ENCODE results near the gene ZRANB3.

ZRANB3 gene

DNA sequence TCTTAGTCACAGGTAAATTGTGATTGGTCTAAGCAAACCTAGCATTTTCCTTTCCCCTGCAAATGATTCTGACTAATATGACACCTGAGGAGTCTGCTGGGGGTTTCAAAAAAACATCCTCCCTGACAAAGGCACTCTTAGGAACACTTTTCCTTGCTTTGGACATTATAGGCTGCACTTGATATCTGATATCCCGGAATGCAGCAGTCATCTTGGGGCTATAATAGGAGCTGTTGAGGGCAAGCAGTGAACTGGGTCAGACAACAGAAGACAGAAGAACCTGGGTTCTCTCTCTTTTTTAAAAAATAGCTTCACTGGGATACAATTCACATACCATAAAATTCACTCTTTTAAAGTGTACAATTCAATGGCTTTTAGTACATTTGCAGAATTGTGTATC lies 249.6 kb downstream of the ZRANB3 start:
- Mint-ChIP-seq H3K36me3 (peaks cover 1 to 5% of the 10 kb centered on the region in 2 donors), H3K27me3 (no peaks in the 10 kb centered on the region), H3K4me1 (no peaks in the 10 kb centered on the region), H3K9me3 (peaks cover 3 to 6% of the 10 kb centered on the region in 2 donors), H3K27ac (no peak overlapping the region), H3K4me3 (no peak overlapping the region)
- ATAC-seq (replicated peaks), result no peak
- no peak for DNase-seq

DNA sequence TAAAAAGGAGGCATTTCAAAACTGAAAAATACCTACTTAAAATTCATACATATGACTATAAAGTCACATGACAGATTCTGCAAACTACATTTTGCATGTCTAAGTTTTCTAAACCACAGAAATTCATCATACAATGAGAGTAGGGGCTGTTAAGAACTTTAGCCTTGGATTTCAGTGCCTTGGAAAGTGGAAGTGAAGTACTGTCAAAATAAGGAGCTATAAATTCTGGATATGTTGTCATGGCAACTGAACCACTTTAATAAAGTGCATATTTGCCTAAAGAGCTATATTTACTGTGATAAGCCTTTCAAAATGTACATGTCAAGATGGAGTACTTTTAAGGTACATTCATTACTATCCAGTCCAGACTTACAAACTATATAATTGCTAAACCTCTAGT lies 251.8 kb downstream of the ZRANB3 start:
- no peaks in the 10 kb centered on the region for H3K27me3 Mint-ChIP-seq
- no peak overlapping the region for H3K27ac Mint-ChIP-seq
- no peak overlapping the region for H3K4me3 Mint-ChIP-seq
- H3K4me1 Mint-ChIP-seq, result no peaks in the 10 kb centered on the region
- H3K36me3 Mint-ChIP-seq, result peaks cover 4 to 13% of the 10 kb centered on the region in 2 donors
- no peak for DNase-seq
- no peak for ATAC-seq (replicated peaks)
- peaks cover 2 to 7% of the 10 kb centered on the region in 2 donors for H3K9me3 Mint-ChIP-seq

DNA sequence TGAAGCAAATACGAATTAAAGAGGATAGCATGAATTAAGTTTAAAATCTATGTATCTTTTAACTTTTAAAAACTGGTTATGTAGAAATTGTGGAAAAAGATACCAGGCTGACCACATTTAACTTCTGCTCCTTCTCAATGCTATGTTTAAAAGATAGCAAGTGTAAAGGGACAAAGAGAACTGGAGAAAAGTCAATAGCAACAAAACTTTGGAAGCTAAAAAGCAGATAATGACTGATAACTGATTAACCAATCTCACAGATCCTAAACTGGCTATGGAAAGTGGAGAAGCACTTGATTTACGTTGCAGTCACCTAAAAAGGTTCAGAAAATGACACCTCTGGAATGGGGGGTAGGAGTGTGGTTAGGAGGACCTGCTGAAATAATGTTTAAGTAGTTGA lies 254.5 kb downstream of the ZRANB3 start:
- Mint-ChIP-seq H3K27me3 (no peaks in the 10 kb centered on the region), H3K9me3 (peaks cover 2 to 7% of the 10 kb centered on the region in 2 donors), H3K36me3 (peaks cover 6 to 16% of the 10 kb centered on the region in 2 donors), H3K4me3 (no peak overlapping the region), H3K27ac (no peak overlapping the region), H3K4me1 (no peaks in the 10 kb centered on the region)
- ATAC-seq (replicated peaks) (no peak), DNase-seq (no peak)

DNA sequence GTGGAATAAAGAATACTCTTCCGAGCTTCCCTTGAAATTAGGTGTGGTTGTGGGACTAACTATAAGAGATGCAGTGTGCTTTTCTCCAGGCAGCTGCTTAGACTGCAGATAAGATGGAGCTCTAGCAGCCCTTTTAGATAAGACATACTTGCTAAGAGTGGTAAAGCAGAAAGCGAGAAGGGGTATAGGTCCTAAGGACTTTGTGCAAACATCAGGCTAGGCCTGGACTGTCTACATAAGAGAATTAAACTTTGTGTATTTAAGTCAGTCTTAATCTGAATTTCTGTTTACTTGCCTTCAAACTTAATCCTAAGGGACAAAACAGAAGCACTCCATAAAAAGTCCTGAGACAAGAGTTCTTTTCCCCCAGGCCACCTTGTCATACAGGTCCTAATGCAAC lies 260.0 kb downstream of the ZRANB3 start:
- ATAC-seq (replicated peaks) (no peak), DNase-seq (no peak)
- Mint-ChIP-seq H3K36me3 (peaks cover 7 to 19% of the 10 kb centered on the region in 2 donors), H3K27ac (no peak overlapping the region), H3K27me3 (no peaks in the 10 kb centered on the region), H3K4me1 (no peaks in the 10 kb centered on the region), H3K9me3 (peaks cover under 1 to 2% of the 10 kb centered on the region in 2 donors), H3K4me3 (no peak overlapping the region)

DNA sequence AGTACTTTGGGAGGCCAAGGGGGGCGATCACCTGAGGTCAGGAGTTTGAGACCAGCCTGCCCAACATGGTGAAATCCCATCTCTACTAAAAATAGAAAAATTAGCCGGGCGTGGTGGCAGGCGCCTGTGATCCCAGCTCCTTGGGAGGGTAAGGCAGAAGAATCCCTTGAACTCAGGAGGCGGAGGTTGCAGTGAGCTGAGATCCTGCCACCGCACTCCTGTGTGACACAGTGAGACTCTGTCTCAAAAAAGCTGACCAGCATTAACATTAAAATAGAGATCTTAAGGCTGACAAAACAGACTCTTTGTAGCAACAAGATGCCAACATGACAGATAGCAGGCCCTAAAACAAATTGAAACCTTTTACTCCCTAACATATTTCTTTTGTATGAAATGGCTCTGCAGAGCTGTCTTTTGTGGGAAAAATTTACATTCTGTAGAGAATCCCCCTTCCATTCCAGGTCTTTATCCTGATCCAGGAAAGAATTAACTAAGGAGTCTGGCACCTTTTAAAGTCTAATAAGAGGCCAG lies 265.0 kb downstream of the ZRANB3 start:
- Mint-ChIP-seq H3K4me1 (no peaks in the 10 kb centered on the region), H3K4me3 (no peak overlapping the region), H3K27ac (no peak overlapping the region), H3K36me3 (peaks cover 4 to 15% of the 10 kb centered on the region in 2 donors), H3K9me3 (peaks cover 0 to 2% of the 10 kb centered on the region in 2 donors), H3K27me3 (no peaks in the 10 kb centered on the region)
- no peak for ATAC-seq (replicated peaks)
- no peak for DNase-seq

DNA sequence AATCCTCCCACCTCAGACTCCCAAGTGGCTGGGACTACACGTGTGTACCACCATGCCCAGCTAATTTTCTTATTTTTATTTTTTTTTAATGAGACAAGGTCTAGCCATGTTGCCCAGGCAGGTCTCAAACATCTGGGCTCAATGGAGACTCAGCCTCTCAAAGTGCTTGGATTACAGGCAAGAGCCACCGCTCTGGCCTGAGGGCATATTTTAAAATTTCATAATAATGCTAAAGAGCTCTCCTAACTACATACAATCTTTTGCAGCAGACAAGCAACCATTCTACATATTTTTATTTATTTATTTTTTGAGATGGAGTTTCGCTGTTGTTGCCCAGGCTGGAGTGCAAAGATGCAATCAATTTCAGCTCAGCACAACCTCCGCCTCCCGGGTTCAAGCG lies 271.9 kb downstream of the ZRANB3 start:
- Mint-ChIP-seq H3K9me3 (peaks cover 5 to 11% of the 10 kb centered on the region in 2 donors), H3K27me3 (no peaks in the 10 kb centered on the region), H3K27ac (no peak overlapping the region), H3K36me3 (peaks cover 13 to 27% of the 10 kb centered on the region in 2 donors), H3K4me1 (peaks cover 9 to 18% of the 10 kb centered on the region in 2 donors), H3K4me3 (no peak overlapping the region)
- DNase-seq (no peak), ATAC-seq (replicated peaks) (no peak)

DNA sequence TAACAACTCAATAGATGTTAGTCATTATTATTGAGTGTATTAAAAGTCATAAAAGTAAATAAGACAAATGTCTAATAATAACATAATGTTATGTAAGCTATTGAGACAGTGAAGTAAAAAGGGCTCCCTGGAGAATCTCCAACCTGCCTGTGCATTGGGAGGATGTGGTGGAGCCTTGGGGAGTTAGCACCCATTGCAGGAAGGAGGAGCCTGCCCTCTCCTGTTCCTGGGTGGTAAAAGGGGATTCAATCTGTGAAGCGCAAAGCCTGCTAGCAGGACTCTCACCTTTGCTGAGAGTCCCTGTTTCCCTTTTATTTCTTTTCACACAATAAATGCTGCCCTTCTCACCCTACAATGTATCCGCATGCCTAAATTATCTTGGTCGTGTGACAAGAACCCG lies 272.8 kb downstream of the ZRANB3 start:
- no peak overlapping the region for H3K4me3 Mint-ChIP-seq
- H3K4me1 Mint-ChIP-seq, result peaks cover 9 to 18% of the 10 kb centered on the region in 2 donors
- no peak overlapping the region for H3K27ac Mint-ChIP-seq
- peaks cover 5 to 11% of the 10 kb centered on the region in 2 donors for H3K9me3 Mint-ChIP-seq
- H3K27me3 Mint-ChIP-seq, result no peaks in the 10 kb centered on the region
- no peak for DNase-seq
- ATAC-seq (replicated peaks), result no peak
- H3K36me3 Mint-ChIP-seq, result peaks cover 13 to 28% of the 10 kb centered on the region in 2 donors

DNA sequence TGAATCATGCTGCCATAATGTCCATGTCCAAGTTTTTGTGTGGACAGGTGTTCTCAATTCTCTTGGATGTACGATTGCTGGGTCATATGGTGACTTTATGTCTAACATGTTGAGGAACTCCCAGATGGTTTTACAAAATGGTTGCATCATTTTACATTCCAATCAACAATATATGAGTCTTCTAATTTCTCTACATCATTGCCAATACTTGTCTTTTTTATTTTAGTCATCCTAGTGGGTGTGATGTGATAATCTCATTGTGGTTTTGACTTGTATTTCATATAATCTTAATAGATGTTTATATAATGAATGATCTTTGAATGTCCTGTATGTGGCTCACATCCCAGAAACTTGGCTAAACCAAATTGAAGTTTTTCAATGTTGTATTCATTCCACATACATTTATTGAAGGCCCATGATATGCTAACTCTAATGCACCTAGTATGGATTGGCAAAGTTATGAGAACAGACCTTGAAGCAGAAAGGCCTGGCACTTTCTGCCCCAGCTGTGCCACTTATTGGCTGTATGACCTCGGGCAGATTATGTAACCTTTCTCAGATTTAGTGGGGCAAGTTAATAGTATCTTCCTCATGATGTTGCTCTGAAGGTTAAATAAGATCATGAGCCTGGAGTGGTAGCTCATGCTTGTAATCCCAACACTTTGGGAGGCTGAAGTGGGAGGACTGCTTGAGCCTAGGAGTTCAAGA lies 273.5 kb downstream of the ZRANB3 start:
- DNase-seq, result no peak
- Mint-ChIP-seq H3K9me3 (peaks cover 8 to 11% of the 10 kb centered on the region in 2 donors), H3K4me1 (peaks cover 9 to 18% of the 10 kb centered on the region in 2 donors), H3K27me3 (no peaks in the 10 kb centered on the region), H3K27ac (no peak overlapping the region), H3K4me3 (no peak overlapping the region), H3K36me3 (peaks cover 13 to 34% of the 10 kb centered on the region in 2 donors)
- ATAC-seq (replicated peaks), result no peak

DNA sequence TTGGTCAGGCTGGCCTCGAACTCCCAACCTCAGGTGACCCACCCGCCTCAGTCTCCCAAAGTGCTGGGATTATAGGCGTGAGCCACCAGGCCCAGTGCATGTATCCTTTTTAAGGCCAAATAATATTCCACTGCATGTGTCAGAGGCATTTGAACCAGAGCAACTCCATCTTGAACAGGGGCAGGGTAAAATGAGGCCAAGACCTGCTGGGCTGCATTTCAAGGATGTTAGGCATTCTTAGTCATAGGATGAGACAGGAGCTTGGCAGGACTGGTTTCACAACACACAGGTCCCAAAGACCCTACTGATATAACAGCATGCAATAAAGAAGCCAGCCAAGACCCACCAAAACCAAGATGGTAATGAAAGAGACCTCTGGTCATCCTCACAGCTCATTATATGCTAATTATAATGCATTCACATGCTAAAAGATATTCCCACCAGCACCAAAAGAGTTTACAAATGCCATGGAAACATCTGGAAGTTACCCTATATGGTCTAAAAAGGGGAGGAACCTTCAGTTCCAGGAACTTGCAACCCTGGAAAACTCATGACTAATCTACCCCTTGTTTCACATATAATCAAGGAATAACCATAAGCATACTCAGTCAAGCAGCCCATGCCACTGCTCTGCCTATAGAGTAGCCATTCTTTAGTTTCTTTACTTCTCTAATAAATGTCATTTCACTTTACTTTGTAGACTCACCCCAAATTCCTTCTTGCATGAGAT lies 274.3 kb downstream of the ZRANB3 start:
- Mint-ChIP-seq H3K27ac (no peak overlapping the region), H3K4me1 (peaks cover 9 to 18% of the 10 kb centered on the region in 2 donors), H3K9me3 (peaks cover 11 to 13% of the 10 kb centered on the region in 2 donors), H3K4me3 (no peak overlapping the region), H3K36me3 (peaks cover 13 to 39% of the 10 kb centered on the region in 2 donors), H3K27me3 (no peaks in the 10 kb centered on the region)
- ATAC-seq (replicated peaks), result no peak
- DNase-seq, result no peak

DNA sequence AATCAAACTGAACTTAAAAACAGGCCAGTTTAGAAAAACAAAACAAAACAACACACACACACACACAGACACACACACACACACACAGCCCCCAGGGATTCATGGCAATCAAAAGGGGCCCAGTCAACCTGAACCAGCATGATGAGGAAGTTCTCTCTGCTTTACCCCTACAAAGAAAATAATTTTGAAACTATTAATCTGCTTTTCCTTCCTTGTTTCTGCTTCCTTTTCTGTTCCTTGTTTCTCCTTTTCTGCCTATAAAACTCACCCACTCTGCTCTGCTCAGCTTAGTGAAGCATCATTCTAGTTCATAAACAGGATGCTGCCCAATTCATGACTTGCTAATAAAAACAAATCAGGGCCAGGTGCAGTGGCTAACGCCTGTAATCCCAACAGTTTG lies 275.8 kb downstream of the ZRANB3 start:
- H3K27me3 Mint-ChIP-seq, result no peaks in the 10 kb centered on the region
- H3K4me3 Mint-ChIP-seq, result no peak overlapping the region
- H3K9me3 Mint-ChIP-seq, result peaks cover 16 to 26% of the 10 kb centered on the region in 2 donors
- ATAC-seq (replicated peaks) (peak; percentile 95 to 96), DNase-seq (peak; percentile 11)
- peak overlapping the region; percentile 63 for H3K27ac Mint-ChIP-seq
- peaks cover 28 to 51% of the 10 kb centered on the region in 2 donors for H3K36me3 Mint-ChIP-seq
- H3K4me1 Mint-ChIP-seq, result peaks cover 9 to 18% of the 10 kb centered on the region in 2 donors

DNA sequence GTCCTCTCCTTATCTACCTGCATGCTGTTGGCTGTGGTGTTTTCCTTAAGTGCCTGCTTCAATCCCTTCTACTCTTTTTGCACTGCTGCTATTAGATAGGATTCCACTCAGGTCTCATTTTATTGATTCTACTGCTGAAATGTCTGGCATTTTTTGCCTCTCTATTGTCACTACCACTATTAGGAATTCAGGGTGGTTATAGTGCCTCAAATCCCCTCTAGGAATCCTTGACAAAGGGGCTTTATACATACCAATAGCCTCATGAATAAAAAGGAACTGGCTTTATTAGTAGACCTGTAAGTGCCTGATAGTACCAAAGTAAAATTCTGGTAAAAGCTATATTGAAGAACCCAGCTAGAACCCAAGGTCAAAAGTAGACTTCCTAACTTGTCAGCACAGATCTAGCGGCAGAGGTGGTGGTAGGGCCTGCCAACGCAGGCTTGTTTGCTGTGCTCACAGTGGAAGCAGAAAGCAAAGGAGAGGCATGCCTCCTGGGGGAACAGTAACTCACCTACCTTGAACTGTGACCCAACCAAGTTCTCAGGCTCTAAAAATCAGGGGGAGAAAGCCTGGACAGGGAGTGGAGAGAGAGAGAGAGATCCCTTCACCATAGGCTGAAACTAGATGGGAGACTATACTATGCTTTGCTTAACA lies 278.1 kb downstream of the ZRANB3 start:
- H3K4me3 Mint-ChIP-seq, result no peak overlapping the region
- peaks cover 9 to 23% of the 10 kb centered on the region in 2 donors for H3K4me1 Mint-ChIP-seq
- no peaks in the 10 kb centered on the region for H3K27me3 Mint-ChIP-seq
- H3K9me3 Mint-ChIP-seq, result peaks cover 23 to 36% of the 10 kb centered on the region in 2 donors
- ATAC-seq (replicated peaks) (no peak), DNase-seq (no peak)
- peaks cover 35 to 68% of the 10 kb centered on the region in 2 donors for H3K36me3 Mint-ChIP-seq
- H3K27ac Mint-ChIP-seq, result no peak overlapping the region

DNA sequence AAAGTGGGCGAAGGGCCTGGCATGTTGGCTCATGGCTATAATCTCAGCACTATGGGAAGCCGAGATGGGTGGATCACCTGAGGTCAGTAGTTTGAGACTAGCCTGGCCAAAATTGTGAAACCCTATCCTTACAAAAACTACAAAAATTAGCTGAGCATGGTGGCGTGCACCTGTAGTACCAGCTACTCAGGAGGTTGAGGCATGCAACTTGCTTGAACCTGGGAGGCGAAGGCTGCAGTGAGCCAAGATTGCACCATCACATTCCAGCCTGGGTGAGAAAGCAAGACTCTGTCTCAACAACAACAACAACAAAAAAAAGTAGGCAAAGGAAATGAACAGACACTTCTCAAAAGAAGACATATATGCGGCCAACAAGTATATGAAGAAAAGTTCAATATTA lies 282.4 kb downstream of the ZRANB3 start:
- no peaks in the 10 kb centered on the region for H3K27me3 Mint-ChIP-seq
- DNase-seq (no peak), ATAC-seq (replicated peaks) (no peak)
- peaks cover 22 to 44% of the 10 kb centered on the region in 2 donors for H3K36me3 Mint-ChIP-seq
- no peak overlapping the region for H3K27ac Mint-ChIP-seq
- no peak overlapping the region for H3K4me3 Mint-ChIP-seq
- peaks cover 12 to 31% of the 10 kb centered on the region in 2 donors for H3K9me3 Mint-ChIP-seq
- H3K4me1 Mint-ChIP-seq, result peaks cover 0 to 5% of the 10 kb centered on the region in 2 donors

DNA sequence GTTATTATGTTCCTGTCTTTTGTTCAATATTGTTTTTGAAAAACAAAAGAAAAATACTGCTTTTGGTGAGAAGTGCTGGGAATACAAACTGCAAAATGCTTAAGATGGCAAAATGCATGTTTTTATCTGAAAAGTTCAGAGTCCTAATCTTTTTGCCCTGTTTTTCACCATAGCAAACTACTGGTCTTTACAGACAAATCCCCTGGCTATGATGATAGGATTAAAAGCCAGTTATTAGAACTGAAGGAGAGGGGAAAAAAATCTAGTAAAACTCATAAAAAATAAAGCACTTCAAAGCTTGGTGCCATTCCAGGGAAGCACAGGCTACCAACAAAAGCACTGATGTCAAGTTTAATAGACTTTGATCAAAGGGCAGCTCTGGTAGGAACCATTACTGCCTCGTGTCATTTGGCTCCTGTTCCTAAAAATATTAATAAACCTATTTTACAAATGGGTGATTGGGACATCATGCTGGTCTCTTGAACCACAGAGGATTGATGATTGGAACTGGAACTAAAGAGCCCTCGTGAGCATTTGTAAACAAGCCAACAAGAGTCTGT lies 284.2 kb downstream of the ZRANB3 start:
- H3K27ac Mint-ChIP-seq, result no peak overlapping the region
- peaks cover 12 to 24% of the 10 kb centered on the region in 2 donors for H3K9me3 Mint-ChIP-seq
- no peak overlapping the region for H3K4me3 Mint-ChIP-seq
- H3K27me3 Mint-ChIP-seq, result no peaks in the 10 kb centered on the region
- H3K4me1 Mint-ChIP-seq, result peaks cover 0 to 5% of the 10 kb centered on the region in 2 donors
- H3K36me3 Mint-ChIP-seq, result peaks cover 28 to 33% of the 10 kb centered on the region in 2 donors
- DNase-seq (no peak), ATAC-seq (replicated peaks) (no peak)

DNA sequence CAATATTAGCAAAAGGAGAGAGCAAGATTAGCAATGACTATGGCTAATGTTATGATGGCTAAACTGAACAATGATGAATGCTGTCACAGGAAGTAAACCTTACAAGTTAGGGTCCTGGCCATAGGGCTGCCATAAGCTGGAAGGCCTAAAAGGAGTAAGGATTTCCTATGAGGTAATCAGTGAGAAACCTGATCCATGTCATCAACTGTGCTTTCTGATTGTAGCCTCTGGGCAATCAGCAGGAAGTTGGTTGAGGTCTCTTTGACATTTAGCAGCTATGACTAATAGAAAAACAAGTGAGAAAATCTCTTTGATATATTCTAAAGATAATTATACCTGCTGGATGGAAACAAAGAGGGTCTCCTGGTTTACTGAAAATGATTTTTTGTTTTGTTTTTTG lies 285.9 kb downstream of the ZRANB3 start:
- ATAC-seq (replicated peaks), result peak; percentile 34 to 59
- no peak overlapping the region for H3K27ac Mint-ChIP-seq

More for the DNA sequence above, 285.9 kb downstream of the ZRANB3 start:
- peaks cover 12 to 19% of the 10 kb centered on the region in 2 donors for H3K36me3 Mint-ChIP-seq
- H3K4me3 Mint-ChIP-seq, result no peak overlapping the region
- peaks cover 5 to 9% of the 10 kb centered on the region in 2 donors for H3K9me3 Mint-ChIP-seq
- no peaks in the 10 kb centered on the region for H3K27me3 Mint-ChIP-seq
- H3K4me1 Mint-ChIP-seq, result peaks cover 0 to 5% of the 10 kb centered on the region in 2 donors
- no peak for DNase-seq
